PC-9 (cell line): ENCODE measurements around the gene DLG1. TPM values are rescaled to one million over a fixed set of nuclear protein-coding genes. Genes with fewer than 3 reads are reported as not detected.

ENCODE experiments used
- BruUV-seq: library from RNA; stranded (reverse); fragments of 400-500 nt; replicated peaks from 2 replicates; lab custom pipeline; 2021; lab: Mats Ljungman, UMichigan
- CTCF ChIA-PET: fragments of 300-600 bp; sonication (Branson Sonifier 250); formaldehyde crosslinking; loops from one replicate; lab custom pipeline; 2022; ENCODE audit warnings: antibody characterized with exemption; lab: Charles Lee
- POLR2A ChIA-PET: fragments of 300-600 bp; sonication (Branson Sonifier 250); formaldehyde crosslinking; loops from one replicate; lab custom pipeline; 2022; ENCODE audit warnings: antibody characterized with exemption; ENCODE audit not compliant: unreplicated experiment; lab: Charles Lee
- DNase-seq, 2 experiments: peaks; one replicate each; pipeline versions ENCODE4 v3.0.0 to v3.0.0-alpha.2; 2015 to 2022; ENCODE audit warnings: mixed read lengths in 1 of 2
- H2AFZ ChIP-seq: fragments of 200-600 bp; sonication (generic); 2 replicates; pipeline ENCODE4 v1.8.1; 2017; ENCODE audit warnings: antibody characterized with exemption
- H3F3A ChIP-seq: fragments of 200-600 bp; sonication (generic); 2 replicates; pipeline ENCODE4 v1.8.1; 2017; ENCODE audit warnings: antibody characterized with exemption, mild to moderate bottlenecking, low read depth; ENCODE audit not compliant: insufficient read depth
- H3K27ac ChIP-seq: fragments of 200-600 bp; sonication (generic); 2 replicates; pipeline ENCODE4 v1.6.1; 2016; ENCODE audit warnings: mixed run types
- H3K27me3 ChIP-seq: fragments of 200-600 bp; sonication (generic); 2 replicates; pipeline ENCODE4 v1.6.1; 2016; ENCODE audit warnings: low read depth, mixed run types; ENCODE audit not compliant: insufficient read depth
- H3K36me3 ChIP-seq: fragments of 200-600 bp; sonication (generic); 2 replicates; pipeline ENCODE4 v1.6.1; 2016; ENCODE audit warnings: low read depth, mixed run types
- H3K4me1 ChIP-seq: fragments of 200-600 bp; sonication (generic); replicated peaks from 2 replicates; pipeline ENCODE4 v1.6.1; 2016; ENCODE audit warnings: mixed run types; ENCODE audit not compliant: insufficient read depth
- H3K4me2 ChIP-seq: fragments of 200-600 bp; sonication (generic); 2 replicates; pipeline ENCODE4 v1.6.1; 2017; ENCODE audit warnings: mixed run types
- H3K4me3 ChIP-seq: fragments of 200-600 bp; sonication (generic); 2 replicates; pipeline ENCODE4 v1.6.1; 2016; ENCODE audit warnings: mixed run types
- H3K79me2 ChIP-seq: fragments of 200-600 bp; sonication (generic); 2 replicates; pipeline ENCODE4 v1.6.1; 2017; ENCODE audit warnings: low read depth, mixed run types
- H3K9me2 ChIP-seq: fragments of 200-600 bp; sonication (generic); 2 replicates; pipeline ENCODE4 v1.8.1; 2017; ENCODE audit warnings: mild to moderate bottlenecking; ENCODE audit not compliant: insufficient read depth
- H3K9me3 ChIP-seq: fragments of 200-600 bp; sonication (generic); 2 replicates; pipeline ENCODE4 v1.8.1; 2016; ENCODE audit warnings: low read depth; ENCODE audit not compliant: insufficient read depth
- H4K20me1 ChIP-seq: fragments of 200-600 bp; sonication (generic); 2 replicates; pipeline ENCODE4 v1.8.1; 2017; ENCODE audit not compliant: insufficient read depth
- CTCF ChIP-seq: fragments of 200-600 bp; sonication (generic); conservative IDR thresholded peaks from 2 replicates; pipeline ENCODE4 v1.6.1; 2017; ENCODE audit warnings: mixed run types, antibody characterized with exemption, mild to moderate bottlenecking, moderate library complexity
- EZH2 ChIP-seq: fragments of 200-600 bp; sonication (generic); IDR thresholded peaks from 2 replicates; pipeline ENCODE4 v1.8.0; 2017; ENCODE audit warnings: antibody characterized with exemption, low read depth
- intact Hi-C: fragments of 100-400 bp; cut with micrococcal nuclease; formaldehyde crosslinking; loops from one replicate; pipeline ENCODE4 v1.10.0; 2022; ENCODE audit not compliant: unreplicated experiment
- total RNA-seq: library from RNA; stranded (reverse); gene quantifications from 2 replicates; pipeline ENCODE4 v1.2.3, GENCODE V29; 2021

Gene DLG1
- total RNA-seq, 1 experiment from 2014 or later, result 201 TPM

DNA sequence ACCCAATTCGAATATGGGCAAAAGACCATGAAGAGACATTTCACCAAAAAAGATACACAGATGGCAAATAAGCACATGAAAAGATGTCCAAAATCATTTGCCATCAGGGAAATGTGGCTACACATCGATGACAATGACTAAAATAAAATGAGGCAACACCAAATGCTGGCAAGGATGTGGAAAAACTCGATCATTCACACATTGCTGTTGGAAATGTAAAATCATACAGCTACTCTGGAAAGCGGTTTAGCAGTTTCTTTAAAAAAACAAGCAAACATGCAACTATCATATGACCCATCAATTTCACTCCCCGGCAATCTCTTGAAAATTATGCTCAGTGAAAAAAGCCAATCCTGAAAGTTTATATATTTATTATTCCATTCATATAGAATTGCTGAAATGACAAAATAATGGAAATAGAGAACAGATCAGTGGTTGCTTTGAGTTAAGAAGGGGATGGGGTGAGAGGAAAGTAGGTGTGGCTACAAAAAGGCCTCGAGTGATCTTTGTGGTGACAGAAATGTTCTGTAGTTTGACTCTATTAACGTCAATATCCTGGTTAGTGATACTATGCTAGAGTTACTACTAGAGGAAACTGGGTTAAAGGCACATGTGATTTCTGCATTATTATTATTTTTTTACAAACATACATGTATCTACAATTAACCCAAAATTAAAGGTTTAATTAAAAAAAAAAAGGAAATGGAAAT, 45.0 kb downstream of the DLG1 start:
- peaks cover 32% of the 10 kb centered on the region for H3K9me3 ChIP-seq
- no peak overlapping the region for H2AFZ ChIP-seq
- H3K27ac ChIP-seq, result no peak overlapping the region
- H3K9me2 ChIP-seq, result no peaks in the 10 kb centered on the region
- no TSS peak for BruUV-seq
- H3K4me1 ChIP-seq, result 0 out of 2 replicates have a peak, but pooled peaks cover 8% of the 10 kb centered on the region
- H3F3A ChIP-seq, result peaks cover 49% of the 10 kb centered on the region
- DNase-seq, result no peak
- no peak for TF ChIP-seq EZH2
- TF ChIP-seq CTCF, result no peak
- ChIA-PET POLR2A (no interaction called here), CTCF (no interaction called here)
- H3K36me3 ChIP-seq, result peaks cover 58% of the 10 kb centered on the region
- peaks cover 99% of the 10 kb centered on the region for H3K79me2 ChIP-seq
- no peak overlapping the region for H3K4me3 ChIP-seq
- no peaks in the 10 kb centered on the region for H3K27me3 ChIP-seq
- no peak overlapping the region for H3K4me2 ChIP-seq
- intact Hi-C loops, result no loop called here
- H4K20me1 ChIP-seq, result peaks cover 65% of the 10 kb centered on the region

- intact Hi-C loops, result no loop called here
- H3K4me3 ChIP-seq, result no peak overlapping the region
- TF ChIP-seq CTCF (no peak), EZH2 (no peak)
- DNase-seq, result no peak
- H4K20me1 ChIP-seq, result peaks cover 34% of the 10 kb centered on the region
- peaks cover 98% of the 10 kb centered on the region for H3K79me2 ChIP-seq
- H2AFZ ChIP-seq, result no peak overlapping the region
- H3K36me3 ChIP-seq, result peaks cover 90% of the 10 kb centered on the region
- no peaks in the 10 kb centered on the region for H3K27me3 ChIP-seq
- ChIA-PET POLR2A (interaction anchor here (0.6 kb wide), 1 partner anchor 214 kb away, joined by 7 read pairs; no protein-coding TSS in a partner anchor), CTCF (interaction anchor here (0.6 kb wide), 1 partner anchor 187 kb away, joined by 5 read pairs; no protein-coding TSS in a partner anchor)
- H3K9me3 ChIP-seq, result peaks cover 57% of the 10 kb centered on the region
- no TSS peak for BruUV-seq
- no peak overlapping the region for H3K27ac ChIP-seq
- no peaks in the 10 kb centered on the region for H3K9me2 ChIP-seq
- no peak overlapping the region for H3K4me2 ChIP-seq
- H3F3A ChIP-seq, result peaks cover 44% of the 10 kb centered on the region
- H3K4me1 ChIP-seq, result no peaks in the 10 kb centered on the region
Observed at GRCh38 chr3:197249542-197249941, 48.9 kb downstream of the DLG1 start.

GRCh38 chr3:197248341-197248740, 50.1 kb downstream of the DLG1 start:
- CTCF ChIA-PET, result no interaction called here
- TF ChIP-seq EZH2 (no peak), CTCF (no peak)
- Histone ChIP-seq H3K4me3 (no peak overlapping the region), H3K27me3 (no peaks in the 10 kb centered on the region), H3K36me3 (peaks cover 91% of the 10 kb centered on the region), H3K9me3 (peaks cover 69% of the 10 kb centered on the region), H3K27ac (no peak overlapping the region), H3K79me2 (peaks cover 97% of the 10 kb centered on the region), H3K4me2 (no peak overlapping the region), H3K9me2 (no peaks in the 10 kb centered on the region), H3F3A (peaks cover 39% of the 10 kb centered on the region; the same call in 1 of the 2 replicates), H2AFZ (no peak overlapping the region), H3K4me1 (no peaks in the 10 kb centered on the region), H4K20me1 (peaks cover 22% of the 10 kb centered on the region)
- intact Hi-C loops, result no loop called here
- POLR2A ChIA-PET, result interaction anchor here (0.6 kb wide), 2 partner anchors 119 to 509 kb away, joined by 3 to 4 read pairs; no protein-coding TSS in a partner anchor
- BruUV-seq, result no TSS peak
- no peak for DNase-seq
